A549 (cell line): ENCODE data around the gene RPS14. TPM values are rescaled to one million over a fixed set of nuclear protein-coding genes. Genes with fewer than 3 reads are reported as not detected.
A peak's percentile ranks its signal among the peaks of the same experiment; 100 is the strongest.

Source experiments
- ATAC-seq, 2 experiments: fragments of 200-7000 bp in 1 of 2; fragments of >200 bp in 1 of 2; cut with Nextera tagmentation in 1 of 2; cut with Tn5 transposase in 1 of 2; 3 replicates each; pipeline versions ENCODE4 v1.8.0 to v1.9.1; 2018 to 2020; ENCODE audit warnings: mild to moderate bottlenecking in 1 of 2, moderate library complexity in 1 of 2
- CTCF ChIA-PET: fragments of 300-600 bp; sonication (Branson Sonifier 250); formaldehyde crosslinking; extraction: SDS; loops from one replicate; lab custom pipeline; 2021; ENCODE audit warnings: antibody characterized with exemption, inconsistent platforms; lab: Yijun Ruan, JAX
- POLR2A ChIA-PET: fragments of 350-600 bp; formaldehyde crosslinking; extraction: SDS; loops from one replicate; lab custom pipeline; 2021; ENCODE audit warnings: antibody characterized with exemption, inconsistent platforms; lab: Yijun Ruan, JAX
- DNase-seq, 2 experiments: peaks; one replicate each; pipeline versions ENCODE4 v3.0.0 to v3.0.0-alpha.2; 2011 to 2016; ENCODE audit warnings: low read depth in 1 of 2, low spot score in 1 of 2
- FAIRE-seq: peaks from 2 replicates; lab custom pipeline; 2011; peaks lifted over from hg19 to GRCh38; lab: Jason Lieb, UNC
- H3K27ac ChIP-seq, 2 experiments: fragments of >200 bp; sonication (Bioruptor Twin); formaldehyde crosslinking; 3 replicates each; pipeline ENCODE4 v1.5.1; 2016 to 2017
- H3K4me1 ChIP-seq: fragments of >200 bp; sonication (Bioruptor Twin); formaldehyde crosslinking; 3 replicates; pipeline ENCODE4 v1.6.1; 2016
- H3K4me2 ChIP-seq: fragments of >200 bp; sonication (Bioruptor Twin); formaldehyde crosslinking; 3 replicates; pipeline ENCODE4 v1.6.1; 2016
- H3K4me3 ChIP-seq: fragments of >200 bp; sonication (Bioruptor Twin); formaldehyde crosslinking; 3 replicates; pipeline ENCODE4 v1.5.1; 2016
- H3K9me3 ChIP-seq: fragments of >200 bp; sonication (Bioruptor Twin); formaldehyde crosslinking; 3 replicates; pipeline ENCODE4 v1.6.1; 2016
- ATOH8 ChIP-seq: fragments of 250-450 bp; sonication (Bioruptor Pico); IDR thresholded peaks from 2 replicates; pipeline ENCODE4 v1.5.0; 2020; ENCODE audit warnings: low read depth, mild to moderate bottlenecking, moderate library complexity
- BCL3 ChIP-seq: fragments of >200 bp; sonication (Bioruptor Twin); formaldehyde crosslinking; IDR thresholded peaks from 3 replicates; pipeline ENCODE4 v1.6.1; 2016
- CBX8 ChIP-seq: fragments of 200-600 bp; sonication (generic); IDR thresholded peaks from 2 replicates; pipeline ENCODE4 v1.6.1; 2016
- CHD2 ChIP-seq: fragments of 150-350 bp; IDR thresholded peaks from 2 replicates; pipeline ENCODE4 v1.6.1; 2014; ENCODE audit warnings: low read length; ENCODE audit not compliant: partially characterized antibody
- CHD4 ChIP-seq: fragments of 200-600 bp; sonication (generic); IDR thresholded peaks from 2 replicates; pipeline ENCODE4 v1.6.1; 2016; ENCODE audit warnings: antibody characterized with exemption, mild to moderate bottlenecking, borderline replicate concordance
- CTCF ChIP-seq: fragments of >200 bp; sonication (Bioruptor Twin); formaldehyde crosslinking; IDR thresholded peaks from 3 replicates; pipeline ENCODE4 v1.5.1; 2016
- EHF ChIP-seq: fragments of 250-450 bp; sonication (Bioruptor Pico); IDR thresholded peaks from 2 replicates; pipeline ENCODE4 v1.5.0; 2020; ENCODE audit warnings: mild to moderate bottlenecking
- ESRRA ChIP-seq: fragments of 150-350 bp; IDR thresholded peaks from 2 replicates; pipeline ENCODE4 v1.6.1; 2014; ENCODE audit warnings: mild to moderate bottlenecking, low read length, borderline replicate concordance
- FOSB ChIP-seq: fragments of 250-450 bp; sonication (Bioruptor Pico); IDR thresholded peaks from 2 replicates; pipeline ENCODE4 v1.5.0; 2020; ENCODE audit warnings: mild to moderate bottlenecking, moderate library complexity
- GATA3 ChIP-seq: IDR thresholded peaks from 2 replicates; pipeline ENCODE4 v1.6.1; 2012; ENCODE audit warnings: borderline replicate concordance
- HDAC2 ChIP-seq: fragments of 200-600 bp; sonication (generic); IDR thresholded peaks from 2 replicates; pipeline ENCODE4 v1.6.1; 2016
- HES2 ChIP-seq: fragments of >200 bp; sonication (Bioruptor Twin); formaldehyde crosslinking; IDR thresholded peaks from 2 replicates; pipeline ENCODE4 v1.6.1; 2016
- JUN ChIP-seq, 2 experiments: fragments of >200 bp; sonication (Bioruptor Twin); formaldehyde crosslinking; IDR thresholded peaks; 2 replicates in 1 of 2; 3 replicates in 1 of 2; pipeline ENCODE4 v1.6.1; 2016 to 2017
- KDM1A ChIP-seq: fragments of 200-600 bp; sonication (generic); IDR thresholded peaks from 2 replicates; pipeline ENCODE4 v1.6.1; 2016; ENCODE audit warnings: low read depth, mild to moderate bottlenecking
- MAX ChIP-seq: IDR thresholded peaks from 2 replicates; pipeline ENCODE4 v1.6.1; 2012
- PHF8 ChIP-seq: fragments of 200-600 bp; sonication (generic); IDR thresholded peaks from 2 replicates; pipeline ENCODE4 v1.6.1; 2016; ENCODE audit warnings: low read depth, mild to moderate bottlenecking, antibody characterized with exemption, moderate library complexity, borderline replicate concordance
- RARB ChIP-seq: fragments of 250-450 bp; sonication (Bioruptor Pico); IDR thresholded peaks from 2 replicates; pipeline ENCODE4 v1.8.0; 2021; ENCODE audit warnings: mild to moderate bottlenecking, moderate library complexity
- TP53 ChIP-seq: fragments of 250-450 bp; sonication (Bioruptor Pico); IDR thresholded peaks from 2 replicates; pipeline ENCODE4 v1.5.0; 2021; ENCODE audit warnings: mild to moderate bottlenecking, moderate library complexity
- USF2 ChIP-seq: fragments of 450-650 bp; IDR thresholded peaks from 2 replicates; pipeline ENCODE4 v1.6.1; 2014; ENCODE audit warnings: antibody characterized with exemption
- ZC3H11A ChIP-seq: fragments of 450-650 bp; IDR thresholded peaks from 2 replicates; pipeline ENCODE4 v1.6.1; 2014; ENCODE audit warnings: antibody characterized with exemption, mild to moderate bottlenecking
- ZNF302 ChIP-seq: fragments of 250-450 bp; sonication (Bioruptor Pico); IDR thresholded peaks from 2 replicates; pipeline ENCODE4 v1.9.0; 2021; ENCODE audit warnings: inconsistent platforms, mild to moderate bottlenecking, moderate library complexity
- WGBS: methylation state at CpG from one replicate; pipeline ENCODE4 v1.1.6; 2017; ENCODE audit errors: missing lambda C conversion rate; 5-methylcytosine and 5-hydroxymethylcytosine counted together
- polyA plus RNA-seq, 4 experiments: library from polyadenylated mRNA; depleted of rRNA in 3 of 4; stranded (reverse); fragments of >200 nt; fragmentation: RNase III in 1 of 4; extraction: RNeasy Plus Mini Kit Qiagen cat#74134 plus additional on column Dnase treatment in 1 of 4; gene quantifications; 2 replicates in 3 of 4; 3 replicates in 1 of 4; pipeline ENCODE4 v1.2.3, GENCODE V29; 2011 to 2017

Gene RPS14
- polyA plus RNA-seq, 2 of the 4 experiments (the other 2 are of a cell fraction) = 3,794 to 3,799 TPM

- no peak for TF ChIP-seq ZNF302
- no peak for TF ChIP-seq BCL3
- no peak for TF ChIP-seq PHF8
- TF ChIP-seq, all 56 proteins: peak for 0
These were observed 40.7 kb upstream of the RPS14 start (continued) for GRCh38 chr5:150490296-150490669.

GRCh38 chr5:150489360-150490295 lies 40.1 kb upstream of the RPS14 start:
- FAIRE-seq = no peak

More at GRCh38 chr5:150489360-150490295, 40.1 kb upstream of the RPS14 start:
- POLR2A ChIA-PET = interaction anchor here (1.1 kb wide), 1 partner anchor 9 kb away, joined by 3 read pairs; no protein-coding TSS in a partner anchor
- DNase-seq (no peak), ATAC-seq (no peak)
- 73% methylated on average over 9 of the region's 9 CpGs for WGBS
- TF ChIP-seq CHD4 (no peak), CBX8 (no peak), MAX (no peak), PHF8 (no peak), KDM1A (no peak), TP53 (CRISPR knock-in tag) (no peak), CTCF (no peak), ESRRA (no peak), EHF (CRISPR knock-in tag) (no peak), HES2 (no peak), JUN (IDR thresholded peaks at IDR 0.05) (no peak), FOSB (CRISPR knock-in tag) (no peak), ZC3H11A (no peak), USF2 (no peak), GATA3 (no peak), RARB (CRISPR knock-in tag) (no peak), ATOH8 (CRISPR knock-in tag) (no peak), HDAC2 (no peak), CHD2 (no peak)
- CTCF ChIA-PET = interaction anchor here (0.9 to 33.5 kb wide), 11 partner anchors 8 to 61 kb away, joined by 3 to 439 read pairs (median 6); partner anchors contain the start of gene NDST1
- H3K4me2 ChIP-seq = peak overlapping the region; percentile 67; the same call in 2 of the 3 replicates
- H3K4me1 ChIP-seq = peaks cover 74% of the 10 kb centered on the region
- no peak overlapping the region for H3K4me3 ChIP-seq
- peak overlapping the region in 1 of 2 experiments; percentile 100; a peak in 3 of 6 replicates for H3K27ac ChIP-seq
- no peaks in the 10 kb centered on the region for H3K9me3 ChIP-seq
